AG09309 (cell line): Measurements from ENCODE around the gene MDP1.

Experiments
- DNase-seq: peaks from one replicate; pipeline ENCODE4 v3.0.0-alpha.2; 2010; ENCODE audit warnings: low read depth
- H3K4me3 ChIP-seq: 2 replicates; pipeline ENCODE4 v1.5.1; 2011; ENCODE audit warnings: mild to moderate bottlenecking, low read depth, low read length, moderate library complexity; ENCODE audit not compliant: control insufficient read depth
- CTCF ChIP-seq: IDR thresholded peaks from 2 replicates; pipeline ENCODE4 v1.5.1; 2011; ENCODE audit warnings: mild to moderate bottlenecking, low read depth, low read length, inconsistent platforms; ENCODE audit not compliant: insufficient read depth, control insufficient read depth; ENCODE audit errors: missing control alignments

Gene MDP1

GRCh38 chr14:24255931-24256711 lies 40.3 kb upstream of the MDP1 start:
- TF ChIP-seq CTCF: no peak
- no peak overlapping the region for H3K4me3 ChIP-seq
- no peak for DNase-seq

GRCh38 chr14:24255438-24255837 lies 39.6 kb upstream of the MDP1 start:
- TF ChIP-seq CTCF: no peak
- no peak overlapping the region for H3K4me3 ChIP-seq
- no peak for DNase-seq

GRCh38 chr14:24254630-24255392 lies 38.9 kb upstream of the MDP1 start:
- DNase-seq: no peak
- no peak for TF ChIP-seq CTCF
- no peak overlapping the region for H3K4me3 ChIP-seq

- H3K4me3 ChIP-seq: no peak overlapping the region
- TF ChIP-seq CTCF: no peak
- no peak for DNase-seq
These were observed 38.1 kb upstream of the MDP1 start for GRCh38 chr14:24253936-24254335.

- no peak overlapping the region for H3K4me3 ChIP-seq
- no peak for TF ChIP-seq CTCF
- DNase-seq: no peak
These were observed 36.6 kb upstream of the MDP1 start for GRCh38 chr14:24252289-24253124.

GRCh38 chr14:24251880-24252288 lies 36.0 kb upstream of the MDP1 start:
- no peak for DNase-seq
- no peak overlapping the region for H3K4me3 ChIP-seq
- no peak for TF ChIP-seq CTCF
